IMR-90 (cell line): ENCODE results near the gene CTNNBIP1. TPM values are rescaled to one million over a fixed set of nuclear protein-coding genes. Genes with fewer than 3 reads are reported as not detected.

Source experiments
- ATAC-seq: fragments of 200-7000 bp; cut with Tn5 transposase; 2 replicates; pipeline ENCODE4 v1.9.1; 2020; ENCODE audit warnings: low read depth, mild to moderate bottlenecking, moderate library complexity
- BruUV-seq: library from RNA; stranded (reverse); fragments of 400-500 nt; replicated peaks from 2 replicates; lab custom pipeline; 2021; lab: Mats Ljungman, UMichigan
- CTCF ChIA-PET: fragments of 300-600 bp; formaldehyde crosslinking; extraction: SDS; loops from one replicate; lab custom pipeline; 2021; ENCODE audit warnings: antibody characterized with exemption; lab: Yijun Ruan, JAX
- POLR2A ChIA-PET: fragments of 300-600 bp; sonication (Branson Sonifier 250); formaldehyde crosslinking; loops from one replicate; lab custom pipeline; 2022; ENCODE audit warnings: antibody characterized with exemption; ENCODE audit not compliant: unreplicated experiment; lab: Charles Lee
- DNase-seq: peaks from one replicate; pipeline ENCODE4 v3.0.0; 2013
- H2AFZ ChIP-seq: replicated peaks from 2 replicates; pipeline ENCODE3; 2013; ENCODE audit warnings: low read length, mild to moderate bottlenecking; ENCODE audit not compliant: poor library complexity
- H2AK5ac ChIP-seq: 2 replicates; pipeline ENCODE4 v1.6.1; 2013; ENCODE audit warnings: low read depth, low read length, inconsistent platforms
- H2AK9ac ChIP-seq: replicated peaks from 2 replicates; pipeline ENCODE3; 2013; ENCODE audit warnings: mild to moderate bottlenecking, low read depth, low read length, moderate library complexity; ENCODE audit not compliant: poor library complexity
- H2BK120ac ChIP-seq: 2 replicates; pipeline ENCODE4 v1.6.1; 2013; ENCODE audit warnings: low read depth, low read length, inconsistent platforms
- H2BK15ac ChIP-seq: 3 replicates; pipeline ENCODE4 v1.6.1; 2013; ENCODE audit warnings: low read depth, low read length, inconsistent platforms
- H2BK20ac ChIP-seq: 2 replicates; pipeline ENCODE4 v1.6.1; 2013; ENCODE audit warnings: low read depth, mild to moderate bottlenecking, inconsistent platforms, low read length, moderate library complexity
- H2BK5ac ChIP-seq: 2 replicates; pipeline ENCODE4 v1.6.1; 2013; ENCODE audit warnings: mild to moderate bottlenecking, low read depth, low read length, inconsistent platforms; ENCODE audit not compliant: poor library complexity, severe bottlenecking
- H3K14ac ChIP-seq: replicated peaks from 2 replicates; pipeline ENCODE4 v1.6.1; 2013; ENCODE audit warnings: low read depth, low read length, inconsistent platforms
- H3K18ac ChIP-seq: 2 replicates; pipeline ENCODE4 v1.6.1; 2013; ENCODE audit warnings: low read depth, low read length, control low read depth
- H3K23ac ChIP-seq: 2 replicates; pipeline ENCODE4 v1.6.1; 2013; ENCODE audit warnings: low read depth, low read length, inconsistent platforms
- H3K27ac ChIP-seq: 2 replicates; pipeline ENCODE4 v1.5.1; 2013; ENCODE audit warnings: mild to moderate bottlenecking, control low read depth, low read length; ENCODE audit not compliant: insufficient read depth
- H3K27me3 ChIP-seq: 2 replicates; pipeline ENCODE4 v1.6.1; 2013; ENCODE audit warnings: low read length; ENCODE audit not compliant: control insufficient read depth, insufficient read depth
- H3K36me3 ChIP-seq: 2 replicates; pipeline ENCODE4 v1.6.1; 2013; ENCODE audit warnings: low read length, mixed read lengths; ENCODE audit not compliant: control insufficient read depth, insufficient read depth
- H3K4ac ChIP-seq: 2 replicates; pipeline ENCODE4 v1.6.1; 2013; ENCODE audit warnings: low read depth, low read length, inconsistent platforms
- H3K4me1 ChIP-seq: 2 replicates; pipeline ENCODE4 v1.6.1; 2013; ENCODE audit warnings: low read length, mixed read lengths; ENCODE audit not compliant: control insufficient read depth, insufficient read depth
- H3K4me2 ChIP-seq: 2 replicates; pipeline ENCODE4 v1.6.1; 2013; ENCODE audit warnings: low read depth, mild to moderate bottlenecking, control low read depth, low read length, moderate library complexity
- H3K4me3 ChIP-seq: 2 replicates; pipeline ENCODE4 v1.5.1; 2013; ENCODE audit warnings: low read depth, mild to moderate bottlenecking, control low read depth, low read length, moderate library complexity; ENCODE audit not compliant: insufficient read depth
- H3K56ac ChIP-seq: 2 replicates; pipeline ENCODE4 v1.6.1; 2013; ENCODE audit warnings: low read length, inconsistent platforms; ENCODE audit not compliant: insufficient read depth; ENCODE audit errors: extremely low read depth
- H3K79me1 ChIP-seq, 2 experiments: 2 replicates each; pipeline ENCODE4 v1.6.1; 2013; ENCODE audit warnings: low read length in 2 of 2, inconsistent platforms in 1 of 2, low read depth in 1 of 2
- H3K9ac ChIP-seq: 2 replicates; pipeline ENCODE4 v1.6.1; 2013; ENCODE audit warnings: low read depth, low read length, control low read depth
- H3K9me1 ChIP-seq: 2 replicates; pipeline ENCODE4 v1.6.1; 2013; ENCODE audit warnings: low read length, inconsistent platforms; ENCODE audit not compliant: insufficient read depth
- H3K9me3 ChIP-seq: 2 replicates; pipeline ENCODE4 v1.6.1; 2013; ENCODE audit warnings: low read length; ENCODE audit not compliant: control insufficient read depth, insufficient read depth
- H4K20me1 ChIP-seq: 2 replicates; pipeline ENCODE4 v1.6.1; 2013; ENCODE audit warnings: low read length, inconsistent platforms; ENCODE audit not compliant: insufficient read depth
- H4K5ac ChIP-seq: 2 replicates; pipeline ENCODE4 v1.6.1; 2013; ENCODE audit warnings: mild to moderate bottlenecking, low read depth, low read length, control low read depth
- H4K8ac ChIP-seq, 2 experiments: 2 replicates each; pipeline ENCODE4 v1.6.1; 2013; ENCODE audit warnings: low read depth in 2 of 2, low read length in 2 of 2, control low read depth in 1 of 2, inconsistent platforms in 1 of 2
- H4K91ac ChIP-seq: 2 replicates; pipeline ENCODE4 v1.6.1; 2013; ENCODE audit warnings: low read depth, low read length, inconsistent platforms; ENCODE audit not compliant: insufficient read depth
- BHLHE40 ChIP-seq: fragments of 150-350 bp; IDR thresholded peaks from 2 replicates; pipeline ENCODE4 v1.6.1; 2016; ENCODE audit warnings: mild to moderate bottlenecking, low read depth, low read length
- FOS ChIP-seq: fragments of 150-350 bp; IDR thresholded peaks from 2 replicates; pipeline ENCODE4 v1.6.1; 2016; ENCODE audit warnings: low read depth, low read length
- RAD21 ChIP-seq: IDR thresholded peaks from 2 replicates; pipeline ENCODE4 v1.6.1; 2012; ENCODE audit warnings: low read length, improper control_type of control experiment
- RFX5 ChIP-seq: IDR thresholded peaks from 2 replicates; pipeline ENCODE4 v1.8.0; 2012; ENCODE audit warnings: low read depth, mild to moderate bottlenecking, low read length, moderate library complexity
- SMC3 ChIP-seq: fragments of 150-350 bp; IDR thresholded peaks from 2 replicates; pipeline ENCODE4 v1.6.1; 2016; ENCODE audit warnings: low read depth, mild to moderate bottlenecking, antibody characterized with exemption, low read length, moderate library complexity
- WGBS, 2 experiments: methylation state at CpG; one replicate each; pipeline versions ENCODE4 v1.1.5 to v1.1.7; 2013; ENCODE audit warnings: missing lambda C conversion rate in 2 of 2; ENCODE audit not compliant: insufficient read length in 1 of 2; ENCODE audit errors: extremely low coverage in 2 of 2; 5-methylcytosine and 5-hydroxymethylcytosine counted together
- dilution Hi-C: fragments of 300-500 bp; cut with HindIII; formaldehyde crosslinking; loops from one replicate; pipeline ENCODE4 v1.14.3; 2018; ENCODE audit warnings: low sequenced_read_pairs; ENCODE audit not compliant: unreplicated experiment
- in situ Hi-C: fragments of 300-500 bp; cut with MboI; formaldehyde crosslinking; loops from 3 replicates; pipeline ENCODE4 v1.14.3; 2019; ENCODE audit warnings: low sequenced_read_pairs, inconsistent platforms, mixed read lengths
- intact Hi-C: fragments of 100-400 bp; cut with micrococcal nuclease; formaldehyde crosslinking; loops from 2 replicates; pipeline ENCODE4 v1.10.0; 2022
- polyA plus RNA-seq, 3 experiments: library from polyadenylated mRNA; depleted of rRNA; stranded (reverse); fragments of >200 nt; gene quantifications; 2 replicates each; pipeline ENCODE4 v1.2.3, GENCODE V29; 2012; ENCODE audit warnings: low replicate concordance in 1 of 3
- total RNA-seq: library from RNA; depleted of rRNA; stranded (reverse); fragments of >200 nt; gene quantifications from 2 replicates; pipeline ENCODE4 v1.2.3, GENCODE V29; 2012

CTNNBIP1 gene
- total and polyA plus RNA-seq, 2 of the 4 experiments (the other 2 are of a cell fraction): 24.7 to 28.5 TPM

- H3K56ac ChIP-seq: no peak overlapping the region
- no peak overlapping the region for H2BK15ac ChIP-seq
- H2BK5ac ChIP-seq: no peak overlapping the region
- H2AK9ac ChIP-seq: no peak overlapping the region
- H4K91ac ChIP-seq: no peak overlapping the region
- H3K79me1 ChIP-seq: peaks cover 30 to 62% of the 10 kb centered on the region in 2 experiments
- no peak overlapping the region for H3K4ac ChIP-seq
- peaks cover 14% of the 10 kb centered on the region for H3K9me1 ChIP-seq
- no peak overlapping the region for H4K8ac ChIP-seq
- H3K27ac ChIP-seq: no peak overlapping the region
- H3K14ac ChIP-seq: no peak overlapping the region
- H3K9ac ChIP-seq: no peak overlapping the region
- in situ Hi-C loops (no loop called here), dilution Hi-C loops (no loop called here), intact Hi-C loops (no loop called here)
- no peak overlapping the region for H2BK120ac ChIP-seq
- CTCF ChIA-PET: no interaction called here
- H2AK5ac ChIP-seq: no peak overlapping the region
- peaks cover 6% of the 10 kb centered on the region; the same call in 1 of the 2 replicates for H3K4me1 ChIP-seq
- WGBS, 2 experiments: no CpG with 5 or more reads among the region's 2 CpGs
- no peak for TF ChIP-seq FOS
- no peak for TF ChIP-seq RAD21
- TF ChIP-seq SMC3: no peak
- TF ChIP-seq RFX5: no peak
- no peak for TF ChIP-seq BHLHE40
- H3K4me2 ChIP-seq: no peak overlapping the region
- peaks cover 61% of the 10 kb centered on the region for H4K20me1 ChIP-seq
- no peaks in the 10 kb centered on the region for H3K9me3 ChIP-seq
- no peaks in the 10 kb centered on the region for H3K36me3 ChIP-seq
- no peak overlapping the region for H4K5ac ChIP-seq
- no peak for DNase-seq
- H2BK20ac ChIP-seq: no peak overlapping the region
- BruUV-seq: no TSS peak
- POLR2A ChIA-PET: no interaction called here
- H3K27me3 ChIP-seq: no peaks in the 10 kb centered on the region
- no peak for ATAC-seq
- no peak overlapping the region for H3K23ac ChIP-seq
- H3K4me3 ChIP-seq: no peak overlapping the region
- H2AFZ ChIP-seq: no peak overlapping the region
- H3K18ac ChIP-seq: no peak overlapping the region
These were observed 94.9 kb downstream of the CTNNBIP1 start for GRCh38 chr1:9815150-9815549.
